ENCODE results near the gene NAV2.

DNA sequence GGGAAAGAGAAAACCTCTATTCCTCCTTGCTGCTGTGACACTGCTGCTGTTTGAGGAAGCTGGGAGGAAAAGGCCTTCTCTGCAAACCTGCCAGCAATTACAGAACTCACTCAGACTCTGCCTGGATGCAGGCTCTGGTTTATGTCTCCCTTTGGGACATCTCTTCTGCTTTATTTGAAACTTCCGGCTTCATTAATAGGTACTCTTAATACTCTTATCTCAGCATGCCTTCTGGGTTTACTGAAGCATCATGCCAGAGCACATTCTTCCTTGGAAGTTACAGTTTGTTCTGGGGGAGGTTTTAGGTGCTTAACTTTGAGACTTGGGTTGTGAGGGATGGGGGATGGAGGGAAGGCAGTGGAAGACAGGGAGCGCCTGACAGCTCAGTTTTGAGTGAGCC is 79.9 kb downstream of the NAV2 start:
- TF ChIP-seq CTCF (conservative IDR thresholded peaks at IDR 0.05; ENCODE audit: low read depth in 2 of 2) (no peak), EZH2 (IDR thresholded peaks at IDR 0.05; ENCODE audit: low read depth, unreplicated experiment) (no peak), POLR2AphosphoS5 (IDR thresholded peaks at IDR 0.05; ENCODE audit: low read depth) (no peak), CREB1 (CRISPR knock-in tag; IDR thresholded peaks at IDR 0.05; ENCODE audit: low read depth) (no peak), STAT1 (IDR thresholded peaks at IDR 0.05; ENCODE audit: unreplicated experiment) (no peak)

Data from GM23338 (cell line).